Astrocyte of the spinal cord (primary cell): ENCODE measurements around the gene THPO.

ENCODE experiments used
- DNase-seq: peaks from one replicate; pipeline ENCODE4 v3.0.0; 2011; ENCODE audit warnings: low read depth, low spot score
- H3K4me3 ChIP-seq: 2 replicates; pipeline ENCODE4 v1.5.1; 2011; ENCODE audit warnings: low read depth, mild to moderate bottlenecking, low read length, moderate library complexity
- in situ Hi-C: cut with HindIII; loops from 2 replicates; pipeline ENCODE4 v1.10.0; 2017; ENCODE audit warnings: low sequenced_read_pairs
- TF ChIP-seq, protein P1 (sequence below): IDR thresholded peaks from 2 replicates; pipeline ENCODE4 v1.5.1; 2012; ENCODE audit warnings: low read depth, mild to moderate bottlenecking, low read length, inconsistent platforms

THPO gene

DNA sequence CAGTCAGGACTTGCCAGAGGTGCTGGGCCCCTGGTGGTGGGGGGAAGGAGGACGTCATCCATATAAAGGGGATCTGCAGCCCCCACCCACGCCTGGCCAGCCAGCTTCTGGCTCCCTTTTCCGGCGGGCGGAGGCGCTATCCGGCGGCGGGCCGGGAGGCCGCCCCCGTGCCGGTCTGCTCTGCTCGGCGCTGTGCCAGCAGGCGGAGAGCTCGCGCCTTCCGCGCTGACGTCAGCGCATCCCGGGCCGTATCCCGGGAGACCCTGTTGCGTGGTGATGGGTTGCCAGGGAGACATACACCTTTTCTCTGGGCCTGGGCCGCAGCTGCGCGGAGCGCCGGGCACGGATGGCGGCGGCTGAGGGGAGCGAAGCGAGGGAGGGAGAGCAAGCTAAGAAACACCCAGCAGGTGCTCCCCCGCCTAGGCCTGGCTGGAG, 39.5 kb downstream of the THPO start:
- TF ChIP-seq, protein P1, sequence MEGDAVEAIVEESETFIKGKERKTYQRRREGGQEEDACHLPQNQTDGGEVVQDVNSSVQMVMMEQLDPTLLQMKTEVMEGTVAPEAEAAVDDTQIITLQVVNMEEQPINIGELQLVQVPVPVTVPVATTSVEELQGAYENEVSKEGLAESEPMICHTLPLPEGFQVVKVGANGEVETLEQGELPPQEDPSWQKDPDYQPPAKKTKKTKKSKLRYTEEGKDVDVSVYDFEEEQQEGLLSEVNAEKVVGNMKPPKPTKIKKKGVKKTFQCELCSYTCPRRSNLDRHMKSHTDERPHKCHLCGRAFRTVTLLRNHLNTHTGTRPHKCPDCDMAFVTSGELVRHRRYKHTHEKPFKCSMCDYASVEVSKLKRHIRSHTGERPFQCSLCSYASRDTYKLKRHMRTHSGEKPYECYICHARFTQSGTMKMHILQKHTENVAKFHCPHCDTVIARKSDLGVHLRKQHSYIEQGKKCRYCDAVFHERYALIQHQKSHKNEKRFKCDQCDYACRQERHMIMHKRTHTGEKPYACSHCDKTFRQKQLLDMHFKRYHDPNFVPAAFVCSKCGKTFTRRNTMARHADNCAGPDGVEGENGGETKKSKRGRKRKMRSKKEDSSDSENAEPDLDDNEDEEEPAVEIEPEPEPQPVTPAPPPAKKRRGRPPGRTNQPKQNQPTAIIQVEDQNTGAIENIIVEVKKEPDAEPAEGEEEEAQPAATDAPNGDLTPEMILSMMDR = peak; percentile 26
- in situ Hi-C loops = no loop called here
- DNase-seq = peak; percentile 88
- peak overlapping the region; percentile 34 for H3K4me3 ChIP-seq

DNA sequence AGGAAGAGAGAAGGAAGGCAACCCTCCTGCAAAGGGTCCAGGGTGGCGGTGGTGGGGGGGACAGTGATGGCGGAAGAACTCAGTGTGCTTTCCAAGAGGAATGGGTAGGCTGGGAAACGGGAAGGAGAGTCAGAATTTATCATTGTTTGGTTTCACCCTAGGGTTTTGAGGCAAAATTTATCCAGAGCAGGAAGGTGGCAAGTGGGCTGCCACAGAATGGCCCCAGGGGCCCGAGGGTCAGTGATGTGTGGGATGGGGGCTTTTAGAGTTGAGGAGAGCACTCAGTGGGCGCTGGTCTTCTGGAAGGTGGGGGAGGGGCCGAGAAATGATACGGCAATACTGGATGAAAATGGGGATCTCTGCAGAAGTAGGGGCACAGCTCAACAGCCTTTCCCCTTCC, 40.0 kb downstream of the THPO start:
- in situ Hi-C loops = no loop called here
- TF ChIP-seq, protein P1 = no peak
- DNase-seq = no peak
- H3K4me3 ChIP-seq = no peak overlapping the region

DNA sequence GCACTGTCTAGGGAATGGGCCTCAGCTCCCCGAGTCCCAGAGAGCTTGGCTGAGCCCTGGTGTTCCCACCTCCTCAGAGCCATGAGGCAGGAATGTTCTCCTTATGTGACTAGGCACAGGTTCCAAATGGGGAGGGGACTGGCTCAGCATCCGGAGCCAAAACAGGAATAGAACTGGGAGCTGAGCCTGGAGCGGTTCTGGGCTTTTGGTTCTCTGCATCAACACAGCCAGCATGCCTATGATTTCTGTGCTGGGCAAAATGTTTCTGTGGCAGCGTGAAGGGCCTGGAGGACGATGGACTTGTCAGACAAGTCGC, 40.6 kb downstream of the THPO start, which contains the start of gene FAM131A:
FAM131A (plus strand) TSS at position 202 of the 316 bp plus-strand sequence; CDS start at position 233, 31 bp downstream.
- DNase-seq = no peak
- peak within 1 kb of the TSS; percentile 56 for H3K4me3 ChIP-seq
- TF ChIP-seq, protein P1 = no peak
- in situ Hi-C loops = no loop called here

DNA sequence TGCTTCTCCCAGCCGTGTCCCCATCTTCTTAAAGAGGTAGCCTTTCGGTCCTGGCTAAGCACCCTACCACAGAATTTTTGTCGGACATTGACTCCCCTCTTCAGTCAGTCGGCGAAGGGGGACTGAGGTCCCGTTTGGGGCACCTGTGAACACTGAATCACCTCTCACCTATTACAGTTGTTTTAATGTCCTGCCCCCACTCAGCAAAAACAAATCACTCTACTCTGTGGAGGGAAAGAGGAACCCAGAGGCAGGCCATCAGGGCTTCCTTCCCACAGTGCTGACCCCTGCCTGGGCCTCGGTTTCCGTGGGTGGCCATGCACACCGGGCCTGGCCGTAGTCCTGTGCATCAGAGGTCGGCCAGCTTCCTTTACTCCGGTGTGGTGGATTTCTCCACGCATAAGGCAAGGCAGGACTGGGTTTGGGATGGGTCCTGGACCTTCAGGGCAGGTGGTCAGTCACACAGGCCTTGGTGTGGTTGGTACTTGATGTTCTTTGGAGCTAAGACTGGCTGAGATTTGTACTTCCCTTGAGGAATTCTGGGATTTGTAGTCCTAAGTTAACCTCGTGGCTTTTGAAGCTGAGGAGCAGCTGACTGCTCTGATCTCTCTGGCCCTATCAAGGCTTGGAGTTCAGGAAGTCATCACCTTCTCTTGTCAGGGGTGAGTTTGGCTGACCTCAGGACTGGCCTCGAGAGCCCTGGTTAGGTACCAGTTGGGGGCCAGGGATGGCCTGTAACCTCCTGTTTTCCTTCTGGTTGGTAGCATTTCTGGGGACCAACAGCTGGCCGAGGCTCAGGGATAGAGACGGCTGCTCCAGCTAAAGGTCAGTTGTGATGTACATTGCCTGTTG, 41.2 kb downstream of the THPO start:
- TF ChIP-seq, protein P1 = no peak
- in situ Hi-C loops = no loop called here

DNA sequence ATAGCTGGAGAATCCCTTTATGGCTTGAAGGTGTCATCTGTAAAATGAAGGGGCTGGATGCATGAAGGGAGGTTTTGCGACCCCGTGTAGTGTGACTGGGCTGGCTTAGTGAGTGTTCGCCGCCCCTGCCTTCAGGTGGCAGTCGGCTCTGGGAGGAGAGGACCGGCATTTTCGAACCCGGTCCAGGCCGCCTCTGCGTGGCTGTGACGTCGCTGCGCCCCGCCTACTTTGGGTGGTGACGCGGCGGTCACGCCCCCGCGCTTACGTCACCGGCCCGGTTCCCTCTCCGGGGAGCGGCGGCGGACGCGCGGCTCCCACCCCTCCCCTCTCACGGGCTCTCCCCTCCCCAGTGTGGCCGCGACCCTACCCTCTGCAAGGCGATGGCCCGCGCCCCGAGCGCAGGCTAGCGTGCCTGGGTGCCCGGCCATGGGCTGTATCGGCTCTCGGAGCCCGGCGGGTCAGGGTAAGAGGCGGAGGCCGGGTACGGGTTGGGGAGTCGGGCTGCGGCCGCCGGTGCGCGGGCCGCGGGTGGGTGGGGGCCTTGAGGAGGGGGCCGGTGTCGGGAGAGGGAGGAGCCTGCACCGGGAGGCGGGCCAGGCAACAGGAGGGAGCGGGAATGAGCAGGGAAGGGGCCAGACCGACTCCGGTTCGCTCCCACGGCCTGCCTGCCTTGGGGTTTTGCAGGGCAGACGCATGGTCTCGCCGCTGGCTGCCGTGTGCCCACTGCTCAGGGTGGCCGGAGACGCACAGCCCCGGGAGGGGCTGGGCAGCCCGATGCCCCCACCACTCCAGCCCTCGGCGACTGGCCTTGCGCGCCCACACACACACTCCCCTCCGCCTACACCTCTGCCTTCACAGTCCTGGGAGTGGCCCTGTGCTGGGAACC, 42.1 kb downstream of the THPO start:
- DNase-seq = peak; percentile 79
- TF ChIP-seq, protein P1 = no peak
- H3K4me3 ChIP-seq = peak overlapping the region; percentile 56
- in situ Hi-C loops = no loop called here

More for the DNA sequence above, 41.2 kb downstream of the THPO start:
- peak; percentile 69 for DNase-seq
- H3K4me3 ChIP-seq = peak overlapping the region; percentile 56

- no peak overlapping the region for H3K4me3 ChIP-seq
- in situ Hi-C loops = no loop called here
These were observed 42.7 kb downstream of the THPO start for GRCh38 chr3:184335291-184335660.

More at GRCh38 chr3:184335291-184335660, 42.7 kb downstream of the THPO start:
- TF ChIP-seq, protein P1 = no peak
- DNase-seq = no peak
